Retinal pigment epithelial cell (primary cell): ENCODE results near the gene TRMT1.

Source experiments
- DNase-seq: peaks from one replicate; pipeline ENCODE4 v3.0.0-alpha.2; 2010; ENCODE audit warnings: low read depth
- H3K4me3 ChIP-seq: 2 replicates; pipeline ENCODE4 v1.5.1; 2011; ENCODE audit warnings: mild to moderate bottlenecking, low read length, control low read depth, moderate library complexity
- TF ChIP-seq, protein P1 (sequence below): conservative IDR thresholded peaks from 2 replicates; pipeline ENCODE4 v1.5.1; 2011; ENCODE audit warnings: low read depth, low read length, control low read depth, inconsistent platforms

Gene TRMT1

DNA sequence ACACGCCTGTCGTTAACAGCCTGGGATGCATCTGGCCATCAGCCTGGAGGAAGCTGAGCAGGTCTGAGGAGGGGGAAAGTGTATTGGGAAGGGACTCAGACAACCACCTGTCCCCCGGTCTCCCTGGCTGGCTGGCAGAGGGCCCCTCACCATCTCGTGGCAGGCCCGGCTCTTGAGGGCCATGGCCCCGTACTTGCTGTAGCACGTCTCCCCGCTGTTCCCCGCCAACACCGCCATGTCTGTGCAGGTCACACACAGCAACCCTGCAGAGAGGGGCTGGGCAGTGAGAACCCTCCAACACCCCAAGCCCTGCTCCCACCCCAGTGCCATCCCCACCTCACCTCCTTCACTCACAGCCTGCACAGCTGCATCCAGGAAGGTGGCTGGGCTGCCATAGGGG lies 4.0 kb downstream of the TRMT1 start:
- TF ChIP-seq, protein P1, sequence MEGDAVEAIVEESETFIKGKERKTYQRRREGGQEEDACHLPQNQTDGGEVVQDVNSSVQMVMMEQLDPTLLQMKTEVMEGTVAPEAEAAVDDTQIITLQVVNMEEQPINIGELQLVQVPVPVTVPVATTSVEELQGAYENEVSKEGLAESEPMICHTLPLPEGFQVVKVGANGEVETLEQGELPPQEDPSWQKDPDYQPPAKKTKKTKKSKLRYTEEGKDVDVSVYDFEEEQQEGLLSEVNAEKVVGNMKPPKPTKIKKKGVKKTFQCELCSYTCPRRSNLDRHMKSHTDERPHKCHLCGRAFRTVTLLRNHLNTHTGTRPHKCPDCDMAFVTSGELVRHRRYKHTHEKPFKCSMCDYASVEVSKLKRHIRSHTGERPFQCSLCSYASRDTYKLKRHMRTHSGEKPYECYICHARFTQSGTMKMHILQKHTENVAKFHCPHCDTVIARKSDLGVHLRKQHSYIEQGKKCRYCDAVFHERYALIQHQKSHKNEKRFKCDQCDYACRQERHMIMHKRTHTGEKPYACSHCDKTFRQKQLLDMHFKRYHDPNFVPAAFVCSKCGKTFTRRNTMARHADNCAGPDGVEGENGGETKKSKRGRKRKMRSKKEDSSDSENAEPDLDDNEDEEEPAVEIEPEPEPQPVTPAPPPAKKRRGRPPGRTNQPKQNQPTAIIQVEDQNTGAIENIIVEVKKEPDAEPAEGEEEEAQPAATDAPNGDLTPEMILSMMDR: no peak

DNA sequence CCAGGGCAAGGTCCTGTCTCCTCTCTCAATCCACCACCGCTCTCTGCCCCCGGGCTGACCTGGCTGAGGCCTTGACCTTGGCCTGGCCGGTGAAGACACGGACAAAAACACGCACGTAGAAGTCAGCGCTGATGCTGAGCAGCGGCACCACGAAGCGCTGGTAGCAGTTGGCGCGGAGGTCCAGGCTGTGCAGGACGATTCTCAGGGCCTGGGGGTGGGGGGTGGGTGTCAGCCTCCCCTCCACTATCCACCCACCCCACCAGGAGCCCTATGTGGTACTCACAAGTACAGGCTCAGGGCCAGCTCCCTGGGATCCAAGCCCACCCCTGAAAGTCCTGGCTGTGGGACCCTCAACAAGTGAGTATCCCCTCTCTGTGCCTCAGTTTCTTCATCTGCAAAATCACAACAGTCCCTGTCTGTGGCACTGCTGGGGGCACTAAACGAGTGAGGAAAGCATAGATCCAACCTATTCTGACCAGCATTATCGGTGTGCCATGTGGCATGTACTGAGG lies 6.4 kb downstream of the TRMT1 start:
- DNase-seq: no peak
- TF ChIP-seq, protein P1: no peak
- H3K4me3 ChIP-seq: no peak overlapping the region

More for the DNA sequence above, 4.0 kb downstream of the TRMT1 start:
- DNase-seq: no peak
- H3K4me3 ChIP-seq: no peak overlapping the region

DNA sequence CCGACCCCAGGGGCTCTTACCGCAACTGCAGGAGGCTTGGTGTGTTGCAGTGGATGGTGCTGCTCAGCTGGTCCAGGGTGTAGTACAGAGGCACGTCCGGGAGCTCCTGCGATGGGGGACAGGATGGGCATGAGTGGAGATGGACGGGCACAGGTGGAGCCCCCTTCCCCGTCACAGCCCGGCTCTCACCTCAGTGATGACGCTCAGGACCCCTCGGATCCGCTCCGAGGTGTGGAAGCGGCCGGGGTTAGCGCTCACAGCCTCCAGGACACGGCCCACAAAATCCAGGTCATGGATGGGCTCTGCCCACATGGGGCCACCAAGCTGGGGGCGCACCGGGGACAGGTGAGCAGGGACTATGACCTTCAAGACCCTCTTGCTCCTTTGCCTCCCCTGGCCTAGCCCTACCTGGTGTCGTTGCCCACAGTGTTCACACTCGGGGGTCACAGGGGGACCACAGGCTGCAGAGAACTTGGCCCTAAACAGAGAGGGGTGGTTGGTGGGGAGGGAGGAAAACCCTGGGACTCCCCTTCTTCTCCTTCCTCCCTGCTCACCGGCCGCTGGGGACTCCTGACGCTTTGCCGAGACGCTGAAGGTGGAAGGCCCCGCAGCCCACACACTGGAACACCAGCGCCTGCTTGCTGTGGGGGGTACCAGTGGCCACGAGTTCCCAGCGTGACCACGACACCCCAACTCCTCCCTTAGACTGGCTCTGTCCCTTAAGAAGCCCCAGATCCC lies 7.0 kb downstream of the TRMT1 start:
- H3K4me3 ChIP-seq: no peak overlapping the region
- TF ChIP-seq, protein P1: no peak
- DNase-seq: no peak

DNA sequence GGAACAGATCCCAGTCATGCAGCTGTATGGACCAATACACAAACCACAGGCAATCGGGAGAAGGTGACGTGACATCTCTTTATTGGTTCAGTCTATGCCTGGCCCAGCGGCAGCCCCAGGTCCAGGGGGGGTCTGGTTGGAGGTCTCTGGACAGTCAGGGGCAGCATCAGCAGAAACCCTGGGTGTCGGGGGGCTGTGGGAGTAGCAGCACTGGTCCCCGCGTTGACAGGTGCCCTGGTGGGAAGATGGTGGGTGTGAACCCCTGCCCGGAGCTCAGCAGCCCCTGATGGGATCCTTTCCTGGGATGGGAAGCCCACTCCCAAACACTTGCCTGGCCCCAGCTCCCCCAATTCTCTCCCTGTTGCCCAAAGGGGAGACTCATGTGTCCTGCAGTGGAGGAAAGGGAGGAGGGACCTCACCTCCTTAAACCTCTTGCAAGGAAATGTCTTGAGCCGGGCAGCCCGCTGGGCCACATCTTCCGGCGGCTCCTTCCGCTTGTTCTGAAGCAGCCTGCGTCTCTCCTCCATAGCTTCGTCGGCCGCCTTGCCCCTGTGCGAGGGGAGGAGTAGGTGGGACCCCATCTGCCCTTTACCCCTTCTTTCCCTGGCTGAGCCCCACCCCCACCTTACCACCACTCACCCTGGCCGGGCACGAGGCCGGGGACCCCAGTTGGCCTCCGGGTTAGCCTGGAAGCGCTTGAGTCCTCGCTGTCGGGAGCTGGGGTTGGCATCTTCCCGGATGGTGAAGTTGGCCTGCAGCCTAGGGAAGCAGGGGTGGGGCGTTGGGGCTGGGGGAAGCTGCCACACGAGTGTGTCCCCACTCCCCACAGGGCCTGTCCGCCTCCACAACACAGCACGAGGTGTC lies 11.5 kb downstream of the TRMT1 start:
- no peak for DNase-seq
- H3K4me3 ChIP-seq: no peak overlapping the region
- TF ChIP-seq, protein P1: no peak

DNA sequence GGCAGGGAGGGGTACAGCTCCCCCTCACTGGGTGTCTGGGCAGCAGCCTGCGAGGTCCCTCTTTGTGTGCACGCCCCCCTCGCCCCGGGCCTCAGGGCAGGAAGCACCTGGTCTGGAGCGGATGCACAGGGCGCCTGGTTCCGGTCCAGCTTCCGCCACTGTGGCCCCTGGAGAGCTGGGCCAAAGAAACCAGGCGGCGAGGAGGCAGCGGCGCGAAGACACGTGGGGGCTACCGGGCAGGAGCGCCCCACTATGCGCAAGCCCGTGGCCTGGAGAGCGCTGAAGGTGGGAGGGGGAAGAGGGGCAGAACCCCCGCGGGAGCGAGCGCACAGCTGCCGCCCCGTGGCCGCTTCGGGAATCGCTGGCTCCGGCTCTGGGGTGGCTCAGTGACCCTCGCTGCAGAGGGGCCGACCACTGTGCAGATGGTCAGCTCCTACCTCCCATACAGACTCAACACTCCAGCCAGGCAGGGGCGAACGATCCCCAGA lies 12.1 kb downstream of the TRMT1 start:
- TF ChIP-seq, protein P1: peak; percentile 79
- DNase-seq: no peak
- H3K4me3 ChIP-seq: no peak overlapping the region

DNA sequence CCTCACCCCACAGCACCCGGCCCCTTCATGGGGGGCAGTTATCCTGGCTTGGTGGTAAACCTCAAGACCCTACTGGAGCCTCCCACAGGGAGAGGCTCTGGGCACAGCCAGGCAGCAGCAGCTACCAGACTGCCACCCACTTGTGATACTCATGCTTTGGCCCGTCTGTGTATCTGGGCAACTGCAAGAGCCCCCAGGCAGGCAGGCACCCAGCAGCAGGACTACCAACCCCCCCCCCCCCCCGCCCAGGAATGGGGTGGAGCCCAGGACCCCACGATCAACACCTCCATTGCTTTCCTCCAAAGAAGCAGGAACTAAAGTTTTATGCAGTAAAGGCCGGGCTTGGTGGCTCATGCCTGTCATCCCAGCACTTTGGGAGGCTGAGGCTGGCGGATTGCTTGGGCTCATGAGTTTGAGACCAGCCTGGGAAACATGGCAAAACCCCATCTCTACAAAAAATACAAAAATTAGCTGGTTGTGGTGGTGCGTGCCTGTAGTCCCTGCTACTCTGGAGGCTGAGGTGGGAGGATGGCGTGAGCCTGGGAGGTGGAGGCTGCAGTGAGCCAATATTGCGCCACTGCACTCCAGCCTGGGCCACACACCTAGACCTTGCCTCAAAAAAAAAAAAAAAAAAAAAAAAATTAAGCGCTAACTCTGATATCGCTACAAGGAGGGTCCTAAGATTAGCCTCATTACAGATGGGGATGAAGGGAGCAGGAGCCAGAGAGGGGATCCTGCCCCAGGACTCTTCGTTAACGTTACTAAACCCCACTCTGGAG lies 12.8 kb downstream of the TRMT1 start:
- no peak overlapping the region for H3K4me3 ChIP-seq
- TF ChIP-seq, protein P1: no peak
- DNase-seq: no peak
